A375 (cell line): ENCODE results near the gene DNAH1. TPM values are rescaled to one million over a fixed set of nuclear protein-coding genes. Genes with fewer than 3 reads are reported as not detected.

Experiments
- small RNA-seq: library from RNA; depleted of rRNA; stranded (forward); fragments of <200 nt; gene quantifications from one replicate; pipeline ENCODE3, GENCODE V24; 2014
- total RNA-seq: library from RNA; depleted of rRNA; stranded (reverse); fragments of >200 nt; shearing (Covaris generic); gene quantifications from 2 replicates; pipeline ENCODE4 v1.2.3, GENCODE V29; 2014; rRNA removed

The DNAH1 gene
- total RNA-seq: 6.9 and 8.1 TPM in 2 replicates

DNA sequence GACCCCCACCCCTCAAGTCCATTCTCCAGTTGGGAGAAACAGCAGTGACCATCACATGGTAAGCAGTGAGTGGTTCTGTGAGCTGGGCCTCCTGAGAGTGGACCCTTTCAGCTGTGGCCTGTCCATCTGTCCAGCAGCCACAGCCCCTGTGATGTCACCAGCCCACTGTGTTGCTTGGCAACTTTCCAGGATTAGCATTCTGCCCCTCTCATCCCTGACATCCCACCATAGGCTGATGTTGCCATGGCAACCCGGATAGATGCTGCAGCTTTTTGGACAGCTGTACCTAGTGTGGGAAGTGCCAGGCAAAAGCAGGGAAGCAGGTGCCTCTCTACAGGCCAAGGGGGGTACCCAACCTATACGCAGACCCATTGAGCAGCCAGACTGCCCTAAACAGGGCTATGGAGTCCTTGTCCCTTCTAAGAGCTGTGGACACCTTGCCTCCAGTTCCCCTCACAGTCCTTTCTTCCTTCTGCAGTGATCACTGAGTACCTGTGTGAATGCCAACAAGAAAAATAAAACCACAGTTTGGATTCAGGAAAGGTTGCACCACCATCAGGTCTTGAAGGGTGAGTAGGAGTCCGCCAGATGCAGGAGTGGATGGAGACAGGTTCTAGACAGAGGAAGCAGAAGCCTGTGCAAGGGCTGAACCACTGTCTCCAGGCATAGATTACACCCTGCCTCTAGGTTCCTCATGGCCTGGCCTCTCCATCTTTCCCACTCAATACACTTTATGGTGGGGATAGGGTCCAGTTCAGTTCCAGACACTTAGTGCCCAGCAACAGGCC is at the start of gene DNAH1:
DNAH1 (plus strand) TSS at position 343 of the 788 bp plus-strand sequence. CDS start 6,124 bp downstream, outside the sequence.

GRCh38 chr3:52278510-52279069 is 37.5 kb upstream of the DNAH1 start, which contains the start of gene WDR82:
Gene WDR82 (minus strand): TSS chr3:52278649. CDS start chr3:52278361, 288 bp downstream.

DNA sequence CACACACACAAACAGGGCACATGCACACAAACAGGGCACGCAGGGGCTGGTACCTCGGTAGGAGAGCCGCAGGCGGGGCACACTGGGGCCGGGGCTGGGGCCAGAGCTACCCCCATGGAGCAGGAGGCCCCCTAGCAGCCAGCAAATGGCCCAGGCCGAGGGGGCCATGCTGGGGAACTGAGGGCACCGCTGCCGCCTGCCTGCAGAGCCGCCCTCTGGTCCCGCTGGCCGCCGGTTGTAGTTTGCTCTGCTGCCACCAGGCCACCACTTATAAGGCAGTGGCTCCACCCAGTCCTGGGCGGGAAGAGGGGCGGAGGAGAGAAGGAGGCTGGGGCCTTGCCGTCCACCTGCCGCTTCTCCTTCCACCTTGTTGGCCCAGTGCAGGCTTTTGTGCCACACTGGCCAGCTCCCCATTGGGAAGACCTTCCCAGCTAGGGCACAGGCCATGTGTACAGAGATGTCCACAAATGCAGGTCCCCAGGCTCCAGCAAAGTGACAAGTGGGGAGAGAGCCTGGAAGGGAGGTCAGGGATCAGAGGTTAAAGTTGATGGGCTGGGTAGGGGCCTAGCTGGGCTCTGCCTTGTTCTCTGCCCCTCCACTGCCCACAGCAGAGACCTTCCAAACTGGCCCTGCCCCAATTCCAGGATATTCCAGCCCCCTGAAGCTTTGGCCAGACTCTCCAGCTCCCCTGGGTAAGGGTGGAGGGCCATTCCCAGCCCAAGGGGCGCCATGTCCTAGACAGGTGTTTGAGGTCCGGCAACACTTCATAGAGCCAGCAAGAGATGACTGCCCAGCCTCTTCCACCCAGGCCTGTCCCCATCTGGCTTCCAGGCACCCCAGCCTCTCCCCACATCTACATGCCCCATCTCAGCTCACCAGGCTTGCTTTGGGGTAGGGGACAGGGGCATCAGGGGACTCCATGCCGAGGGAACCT is 129.0 kb downstream of the DNAH1 start, which contains the start of gene SEMA3G:
SEMA3G (minus strand) TSS at position 244 of the 934 bp plus-strand sequence; CDS start at position 168, 76 bp downstream.

Small RNAs within 50 kb of the gene (small RNA-seq; reads per million reads assigned to genes)
- not detected for gene MIR135A1
- 28.5 reads per million, percentile 93 among the genes with 10 or more reads in this experiment for gene MIRLET7G

Other genes with a start within 250 kb of the DNAH1 start
- gene POC1A, start 161.9 kb upstream of the DNAH1 start, total RNA-seq: 21.6 and 23.9 TPM in 2 replicates
- 50.7 TPM in 2 replicates for gene ALAS1, start 118.2 kb upstream of the DNAH1 start, total RNA-seq
- gene TLR9, start 90.7 kb upstream of the DNAH1 start, total RNA-seq: not detected in 2 replicates
- gene TWF2, start 77.2 kb upstream of the DNAH1 start, total RNA-seq: 180 and 215 TPM in 2 replicates
- 16.3 and 17.4 TPM in 2 replicates for gene PPM1M, start 70.6 kb upstream of the DNAH1 start, total RNA-seq
- 31.2 and 32.3 TPM in 2 replicates for gene WDR82, start 37.7 kb upstream of the DNAH1 start, total RNA-seq
- 17.6 and 22.7 TPM in 2 replicates for gene GLYCTK, start 28.5 kb upstream of the DNAH1 start, total RNA-seq
- gene BAP1, start 93.7 kb downstream of the DNAH1 start, total RNA-seq: 72.0 and 95.9 TPM in 2 replicates
- gene PHF7, start 94.3 kb downstream of the DNAH1 start, total RNA-seq: 6.6 and 10.2 TPM in 2 replicates
- 1.2 and 1.8 TPM in 2 replicates for gene SEMA3G, start 128.8 kb downstream of the DNAH1 start, total RNA-seq
- 1.1 and 1.5 TPM in 2 replicates for gene TNNC1, start 137.7 kb downstream of the DNAH1 start, total RNA-seq
- gene NISCH, start 139.3 kb downstream of the DNAH1 start, total RNA-seq: 36.5 and 41.2 TPM in 2 replicates
- 0.15 TPM in 1 of 2 replicates, not detected in the other for gene STAB1, start 179.0 kb downstream of the DNAH1 start, total RNA-seq
- gene NT5DC2, start 217.5 kb downstream of the DNAH1 start, total RNA-seq: 46.1 and 59.3 TPM in 2 replicates
- gene UQCC5, start 220.3 kb downstream of the DNAH1 start, total RNA-seq: 27.8 and 29.5 TPM in 2 replicates